NCI-H1436 treated with DMSO at 0.1 percent for 48 hours (cell line): ENCODE measurements around the gene LYPLAL1.
"Not testable (repeated sequence)": the region's sequence is repeated elsewhere in the genome, so short reads cannot be mapped to it uniquely, and the experiment has no call there.

Source experiments
- DNase-seq: peaks from one replicate; lab custom pipeline; 2025; lab: John Stamatoyannopoulos, UW

LYPLAL1 gene

GRCh38 chr1:219215477-219215876 lies 41.8 kb downstream of the LYPLAL1 start:
- DNase-seq, result no peak

GRCh38 chr1:219220945-219221344 lies 47.3 kb downstream of the LYPLAL1 start:
- DNase-seq, result no peak

GRCh38 chr1:219223496-219223895 lies 49.8 kb downstream of the LYPLAL1 start:
- DNase-seq, result no peak

GRCh38 chr1:219226196-219226595 lies 52.5 kb downstream of the LYPLAL1 start:
- no peak for DNase-seq

GRCh38 chr1:219227360-219228057 lies 53.8 kb downstream of the LYPLAL1 start:
- DNase-seq, result no peak

GRCh38 chr1:219228058-219228419 lies 54.4 kb downstream of the LYPLAL1 start:
- DNase-seq, result no peak

- DNase-seq, result no peak
Observed at GRCh38 chr1:219232890-219233289, 59.2 kb downstream of the LYPLAL1 start.

- no peak for DNase-seq
Observed at GRCh38 chr1:219235903-219236481, 62.3 kb downstream of the LYPLAL1 start.

- DNase-seq, result no peak
Observed at GRCh38 chr1:219236933-219237610, 63.4 kb downstream of the LYPLAL1 start.

- DNase-seq, result no peak
Observed at GRCh38 chr1:219239518-219239917, 65.8 kb downstream of the LYPLAL1 start.

GRCh38 chr1:219244864-219245263 lies 71.2 kb downstream of the LYPLAL1 start:
- no peak for DNase-seq

GRCh38 chr1:219247441-219247840 lies 73.8 kb downstream of the LYPLAL1 start:
- no peak for DNase-seq

GRCh38 chr1:219250468-219250867 lies 76.8 kb downstream of the LYPLAL1 start:
- not testable (repeated sequence) for DNase-seq

GRCh38 chr1:219257751-219258150 lies 84.1 kb downstream of the LYPLAL1 start:
- DNase-seq, result no peak

- no peak for DNase-seq
Observed at GRCh38 chr1:219261454-219261853, 87.8 kb downstream of the LYPLAL1 start.
